SKM-1 treated with dmso at 0.1 percent for 144 hours (cell line): ENCODE results near the gene PER1.
"Not testable (repeated sequence)": the region's sequence is repeated elsewhere in the genome, so short reads cannot be mapped to it uniquely, and the experiment has no call there.

Source experiments
- DNase-seq: peaks from one replicate; lab custom pipeline; 2025; ENCODE audit not compliant: unreplicated experiment; lab: John Stamatoyannopoulos, UW

The PER1 gene

GRCh38 chr17:8120520-8121406 lies 31.4 kb downstream of the PER1 start:
- peak; percentile 57 for DNase-seq

GRCh38 chr17:8119581-8120519 lies 32.4 kb downstream of the PER1 start:
- peak; percentile 58 for DNase-seq

- peak; percentile 43 for DNase-seq
Measured at GRCh38 chr17:8118769-8119580, 33.2 kb downstream of the PER1 start.

- no peak for DNase-seq
Measured at GRCh38 chr17:8117980-8118768, 34.0 kb downstream of the PER1 start, which contains the start of gene ALOXE3. TSS of gene ALOXE3 (minus strand) at chr17:8118514. CDS start at chr17:8117990, 524 bp downstream.

GRCh38 chr17:8117367-8117979 lies 34.7 kb downstream of the PER1 start:
- DNase-seq = no peak

- no peak for DNase-seq
Measured at GRCh38 chr17:8116776-8117175, 35.4 kb downstream of the PER1 start.

GRCh38 chr17:8110907-8111306 lies 41.3 kb downstream of the PER1 start:
- DNase-seq = no peak

GRCh38 chr17:8110456-8110804 lies 41.8 kb downstream of the PER1 start:
- DNase-seq = no peak

- no peak for DNase-seq
Measured at GRCh38 chr17:8109661-8110455, 42.3 kb downstream of the PER1 start.

- DNase-seq = no peak
Measured at GRCh38 chr17:8108972-8109660, 43.1 kb downstream of the PER1 start.

- not testable (repeated sequence) for DNase-seq
Measured at GRCh38 chr17:8106980-8107379, 45.2 kb downstream of the PER1 start.

GRCh38 chr17:8105957-8106398 lies 46.2 kb downstream of the PER1 start:
- no peak for DNase-seq

GRCh38 chr17:8104911-8105310 lies 47.3 kb downstream of the PER1 start:
- no peak for DNase-seq

GRCh38 chr17:8103549-8103948 lies 48.7 kb downstream of the PER1 start:
- DNase-seq = no peak

- no peak for DNase-seq
Measured at GRCh38 chr17:8101721-8102120, 50.5 kb downstream of the PER1 start.

GRCh38 chr17:8100763-8101162 lies 51.4 kb downstream of the PER1 start:
- no peak for DNase-seq

- no peak for DNase-seq
Measured at GRCh38 chr17:8100111-8100510, 52.1 kb downstream of the PER1 start.

GRCh38 chr17:8096541-8096940 lies 55.7 kb downstream of the PER1 start:
- DNase-seq = no peak
